Sigmoid colon (tissue), 4 donors: ENCODE measurements around the gene ATP1A1.

Experiments
- EP300 ChIP-seq, 4 donors: sonication (generic); formaldehyde crosslinking; IDR thresholded peaks; one replicate each; pipeline ENCODE4 v1.6.1; 2017; ENCODE audit warnings: antibody characterized with exemption in 4 of 4
- TF ChIP-seq, protein P1 (sequence below), 4 experiments: fragments of 450-650 bp in 3 of 4; fragments of 200-600 bp in 1 of 4; IDR thresholded peaks; one replicate each; pipeline ENCODE4 v1.5.1; 2016 to 2019; ENCODE audit warnings: antibody characterized with exemption in 4 of 4, mild to moderate bottlenecking in 3 of 4, moderate library complexity in 2 of 4

DNA sequence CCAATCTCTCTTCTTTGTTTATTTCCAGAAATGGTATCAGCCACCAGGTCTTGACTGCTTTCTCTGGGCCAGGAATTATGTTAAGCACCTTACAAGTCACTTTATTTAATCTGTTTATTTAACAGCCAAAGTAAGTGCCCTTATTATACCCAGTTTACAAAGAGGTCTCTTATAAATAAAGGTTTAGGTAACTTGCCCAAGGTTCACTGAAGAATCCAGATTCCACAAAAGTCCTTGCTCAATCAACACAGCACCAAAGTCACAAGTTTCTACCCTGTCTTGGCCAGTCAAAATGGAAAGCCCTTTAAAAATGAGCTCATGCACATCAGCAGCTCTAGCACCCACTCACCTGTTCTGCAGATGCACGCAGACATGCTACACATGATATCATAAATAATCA, 28.0 kb upstream of the ATP1A1 start:
- TF ChIP-seq, protein P1, sequence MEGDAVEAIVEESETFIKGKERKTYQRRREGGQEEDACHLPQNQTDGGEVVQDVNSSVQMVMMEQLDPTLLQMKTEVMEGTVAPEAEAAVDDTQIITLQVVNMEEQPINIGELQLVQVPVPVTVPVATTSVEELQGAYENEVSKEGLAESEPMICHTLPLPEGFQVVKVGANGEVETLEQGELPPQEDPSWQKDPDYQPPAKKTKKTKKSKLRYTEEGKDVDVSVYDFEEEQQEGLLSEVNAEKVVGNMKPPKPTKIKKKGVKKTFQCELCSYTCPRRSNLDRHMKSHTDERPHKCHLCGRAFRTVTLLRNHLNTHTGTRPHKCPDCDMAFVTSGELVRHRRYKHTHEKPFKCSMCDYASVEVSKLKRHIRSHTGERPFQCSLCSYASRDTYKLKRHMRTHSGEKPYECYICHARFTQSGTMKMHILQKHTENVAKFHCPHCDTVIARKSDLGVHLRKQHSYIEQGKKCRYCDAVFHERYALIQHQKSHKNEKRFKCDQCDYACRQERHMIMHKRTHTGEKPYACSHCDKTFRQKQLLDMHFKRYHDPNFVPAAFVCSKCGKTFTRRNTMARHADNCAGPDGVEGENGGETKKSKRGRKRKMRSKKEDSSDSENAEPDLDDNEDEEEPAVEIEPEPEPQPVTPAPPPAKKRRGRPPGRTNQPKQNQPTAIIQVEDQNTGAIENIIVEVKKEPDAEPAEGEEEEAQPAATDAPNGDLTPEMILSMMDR (IDR thresholded peaks at IDR 0.05): no peak
- TF ChIP-seq EP300 (IDR thresholded peaks at IDR 0.05): no peak
